OCI-LY3 (cell line): Measurements from ENCODE around the gene LRRC1.

Experiments
- EZH2phosphoT487 ChIP-seq: fragments of 200-600 bp; shearing (Covaris generic); IDR thresholded peaks from 2 replicates; pipeline ENCODE4 v1.6.1; 2018; ENCODE audit warnings: antibody characterized with exemption, mixed run types, low read depth
- TF ChIP-seq, protein P1 (sequence below): fragments of 200-600, 300-600 bp; sonication (generic); IDR thresholded peaks from 2 replicates; pipeline ENCODE4 v1.5.1; 2014; ENCODE audit warnings: antibody characterized with exemption, low read length, low read depth

DNA sequence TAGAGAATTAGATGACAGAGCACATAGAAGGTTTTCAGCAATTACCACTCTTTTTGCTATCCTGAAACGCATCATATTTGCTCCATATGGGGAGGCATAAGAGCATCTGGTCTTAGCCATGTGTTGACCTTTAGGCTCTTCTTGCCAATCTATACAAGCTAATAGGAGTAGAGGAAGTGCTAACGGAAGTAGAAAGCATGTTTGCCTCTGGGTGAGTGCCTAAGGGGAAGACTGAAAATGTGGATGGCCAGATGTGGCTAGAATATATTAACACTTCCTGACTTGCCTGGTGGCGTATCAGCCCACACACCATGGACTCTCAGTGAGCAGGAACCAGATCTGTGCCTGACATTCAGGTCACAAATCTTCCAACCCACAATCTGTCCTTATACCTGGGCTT is 136.3 kb downstream of the LRRC1 start:
- TF ChIP-seq, protein P1, sequence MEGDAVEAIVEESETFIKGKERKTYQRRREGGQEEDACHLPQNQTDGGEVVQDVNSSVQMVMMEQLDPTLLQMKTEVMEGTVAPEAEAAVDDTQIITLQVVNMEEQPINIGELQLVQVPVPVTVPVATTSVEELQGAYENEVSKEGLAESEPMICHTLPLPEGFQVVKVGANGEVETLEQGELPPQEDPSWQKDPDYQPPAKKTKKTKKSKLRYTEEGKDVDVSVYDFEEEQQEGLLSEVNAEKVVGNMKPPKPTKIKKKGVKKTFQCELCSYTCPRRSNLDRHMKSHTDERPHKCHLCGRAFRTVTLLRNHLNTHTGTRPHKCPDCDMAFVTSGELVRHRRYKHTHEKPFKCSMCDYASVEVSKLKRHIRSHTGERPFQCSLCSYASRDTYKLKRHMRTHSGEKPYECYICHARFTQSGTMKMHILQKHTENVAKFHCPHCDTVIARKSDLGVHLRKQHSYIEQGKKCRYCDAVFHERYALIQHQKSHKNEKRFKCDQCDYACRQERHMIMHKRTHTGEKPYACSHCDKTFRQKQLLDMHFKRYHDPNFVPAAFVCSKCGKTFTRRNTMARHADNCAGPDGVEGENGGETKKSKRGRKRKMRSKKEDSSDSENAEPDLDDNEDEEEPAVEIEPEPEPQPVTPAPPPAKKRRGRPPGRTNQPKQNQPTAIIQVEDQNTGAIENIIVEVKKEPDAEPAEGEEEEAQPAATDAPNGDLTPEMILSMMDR: no peak
- TF ChIP-seq EZH2phosphoT487: no peak
